EL (cell line): ENCODE results near the gene NLRP14.

Experiments
- DNase-seq: peaks from one replicate; pipeline ENCODE4 v3.0.0-alpha.2; 2016

NLRP14 gene

GRCh38 chr11:7060868-7061267 is 40.6 kb downstream of the NLRP14 start:
- peak; percentile 68 for DNase-seq

DNA sequence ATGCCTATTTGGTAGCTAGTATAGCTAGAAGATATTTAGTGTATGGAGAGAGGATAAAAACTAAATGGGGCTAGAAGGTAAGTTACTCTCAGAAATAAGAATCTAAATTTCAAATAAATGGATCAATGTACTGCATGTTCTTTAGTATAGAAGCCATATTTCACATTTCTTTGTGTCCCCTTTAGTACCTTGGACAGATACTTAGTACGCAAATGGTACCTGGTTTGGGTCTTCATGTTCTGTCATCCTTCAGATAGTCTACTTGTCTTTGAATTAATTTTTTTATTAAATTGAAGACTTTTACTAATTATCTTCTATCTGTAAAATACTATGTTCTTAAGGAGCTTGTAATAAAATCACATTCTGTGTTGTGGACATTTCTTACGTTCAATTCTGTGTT is 42.3 kb downstream of the NLRP14 start:
- DNase-seq: no peak

GRCh38 chr11:7072401-7073028 is 52.2 kb downstream of the NLRP14 start:
- DNase-seq: no peak

DNA sequence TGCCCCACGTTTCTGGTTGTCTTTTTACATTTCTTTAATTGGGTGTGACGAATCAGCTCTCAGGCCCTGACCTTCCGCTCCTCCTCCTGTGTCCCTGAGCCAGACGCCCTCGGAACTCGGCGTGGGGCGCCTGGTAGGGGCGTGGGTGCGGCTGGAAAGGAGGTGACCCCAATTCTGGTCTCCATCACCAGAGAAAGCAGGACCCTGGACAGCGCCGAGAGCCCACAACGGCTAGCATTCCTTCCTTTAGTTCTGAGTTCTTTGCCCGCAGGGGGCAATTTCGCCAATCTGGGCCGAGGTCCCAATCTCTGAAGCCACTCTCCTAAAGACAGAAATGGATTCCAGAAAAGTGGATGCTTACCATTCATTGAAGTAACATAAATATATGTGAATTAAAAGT is 56.8 kb downstream of the NLRP14 start:
- no peak for DNase-seq

DNA sequence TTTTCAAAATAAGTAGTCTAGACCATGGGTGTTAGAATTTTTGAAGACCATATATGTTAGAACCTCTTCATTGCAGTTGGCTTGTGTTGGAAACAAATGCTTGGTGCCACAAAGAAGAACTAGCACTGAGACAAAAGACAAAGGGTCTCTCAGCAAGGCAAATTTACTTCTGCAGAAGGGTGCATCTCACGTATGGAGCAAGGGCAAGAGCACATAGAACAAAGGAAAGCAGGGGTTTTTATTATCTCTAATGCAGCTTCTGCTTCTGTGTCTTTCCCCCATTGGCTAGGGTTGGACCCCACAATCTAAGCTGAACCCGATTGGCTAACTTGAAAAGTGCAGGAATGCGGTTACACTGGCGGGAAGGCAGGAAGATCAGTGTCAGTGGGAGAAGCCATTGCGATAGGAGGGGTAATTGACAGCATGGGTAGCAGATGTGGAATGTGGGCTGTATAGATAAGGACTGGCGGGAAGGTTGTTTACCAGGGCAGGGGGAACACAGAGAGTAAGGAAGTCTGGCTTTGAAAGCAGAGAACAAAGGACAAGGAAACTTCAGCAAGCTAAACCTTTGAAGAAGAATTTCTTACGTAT is 59.4 kb downstream of the NLRP14 start:
- DNase-seq: no peak

DNA sequence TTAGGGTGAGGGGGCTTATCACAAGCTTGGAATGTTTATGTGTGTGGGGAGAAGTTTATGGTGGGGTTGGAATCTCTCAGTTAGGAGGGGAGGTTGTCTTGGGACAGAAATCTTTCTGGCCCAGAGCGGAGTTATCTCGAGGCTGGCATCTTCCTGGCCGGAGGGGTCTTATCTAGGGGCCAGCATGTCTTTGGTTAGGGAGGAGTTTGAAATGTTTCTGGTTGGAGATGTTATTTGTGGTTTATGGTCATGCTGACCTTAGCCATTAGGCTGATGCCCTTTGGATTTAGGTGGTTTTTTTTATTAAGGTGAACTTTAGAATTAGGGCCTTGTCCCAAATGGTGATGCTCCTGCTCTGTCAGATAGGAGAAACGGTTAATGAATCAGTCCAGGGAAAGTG is 60.6 kb downstream of the NLRP14 start:
- DNase-seq: no peak

DNA sequence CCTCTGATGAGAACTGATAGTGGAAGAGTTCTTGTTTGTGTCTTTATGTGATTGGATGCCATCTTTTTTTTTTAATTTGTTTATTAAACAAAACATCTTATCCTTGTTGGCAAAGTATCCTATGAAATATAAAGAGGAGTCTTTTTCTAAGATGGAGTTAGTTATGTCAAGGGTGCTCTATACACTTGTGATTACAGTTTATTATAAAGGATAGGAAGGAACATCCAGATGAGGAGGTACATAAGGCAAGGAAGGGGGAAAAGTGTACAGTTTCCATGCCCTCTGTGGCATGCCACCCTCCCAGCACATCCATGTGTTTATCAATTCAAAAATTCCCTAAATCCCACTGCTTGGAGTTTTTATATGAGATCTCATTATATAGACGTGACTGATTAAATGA is 61.2 kb downstream of the NLRP14 start:
- no peak for DNase-seq

GRCh38 chr11:7088921-7089320 is 68.6 kb downstream of the NLRP14 start, which contains the start of gene RBMXL2:
Gene RBMXL2 (plus strand): TSS chr11:7088998. CDS start chr11:7089121, 123 bp downstream.
- no peak for DNase-seq

GRCh38 chr11:7089328-7090251 is 69.3 kb downstream of the NLRP14 start:
- DNase-seq: no peak

DNA sequence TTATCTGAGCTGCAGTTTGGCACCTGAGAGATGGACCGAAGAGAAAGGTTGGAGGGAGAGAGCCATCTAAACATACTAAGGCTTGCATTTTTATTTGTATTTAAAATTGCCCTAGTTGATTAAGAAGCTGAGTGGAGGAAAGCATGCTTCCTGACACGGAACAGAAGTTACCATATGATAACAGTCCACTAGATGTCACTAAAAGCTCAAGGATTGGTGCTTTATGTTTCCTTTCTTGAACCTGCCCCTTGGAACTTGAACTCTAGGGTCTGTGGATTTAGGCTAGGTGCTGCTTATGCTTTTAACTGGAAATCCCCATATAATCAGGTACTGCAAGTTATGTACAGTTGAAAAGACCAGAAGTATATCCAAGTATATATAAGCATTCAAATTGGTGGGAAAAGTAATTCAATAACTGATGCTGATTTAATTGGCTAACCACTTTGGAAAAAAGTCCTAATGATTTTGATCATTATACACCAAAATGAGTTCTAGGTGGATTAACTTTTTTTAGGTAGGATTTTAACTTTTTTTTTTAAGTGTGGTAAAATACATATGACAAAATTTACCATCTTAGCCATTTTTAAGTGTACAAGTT is 78.1 kb downstream of the NLRP14 start:
- DNase-seq: peak; percentile 52

DNA sequence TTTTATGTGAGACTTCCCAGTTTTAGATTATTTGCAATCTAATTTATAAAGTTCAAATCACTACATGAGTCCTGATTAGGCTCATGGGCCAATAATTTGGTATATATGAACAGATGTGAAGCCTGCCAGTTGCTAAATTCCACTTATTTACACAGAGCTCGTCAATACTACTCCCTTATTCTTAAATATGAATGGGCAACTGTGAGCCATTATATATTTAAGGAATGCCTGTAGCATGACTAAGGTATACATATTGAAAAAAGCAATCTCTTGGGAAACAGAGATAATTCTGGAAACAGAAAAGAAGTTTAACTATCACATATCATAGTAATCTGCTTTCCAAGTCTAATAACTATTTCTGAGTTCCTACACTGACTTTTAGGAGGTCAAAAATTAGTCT is 95.5 kb downstream of the NLRP14 start:
- DNase-seq: no peak

- no peak for DNase-seq
Observed at GRCh38 chr11:7116370-7116769, 96.1 kb downstream of the NLRP14 start.
